ENCODE data around the gene WDR33.
"Not testable (repeated sequence)": the region's sequence is repeated elsewhere in the genome, so short reads cannot be mapped to it uniquely, and the experiment has no call there.

WDR33 gene

GRCh38 chr2:127753374-127753773 lies 57.6 kb downstream of the WDR33 start:
- Histone ChIP-seq H3K27me3 (replicated peaks; ENCODE audit: insufficient read depth, low read length) (no peaks in the 10 kb centered on the region), H3F3A (ENCODE audit: insufficient read depth, low read length) (peaks cover 11% of the 10 kb centered on the region), H3K4me3 (ENCODE audit: low read length) (no peak overlapping the region), H2AFZ (ENCODE audit: low read length) (no peak overlapping the region), H4K20me1 (ENCODE audit: insufficient read depth, low read length) (peaks cover 4% of the 10 kb centered on the region; the same call in 1 of the 2 replicates), H3K9ac (ENCODE audit: low read length) (no peak overlapping the region), H3K4me1 (ENCODE audit: low read length) (peaks cover 5% of the 10 kb centered on the region; the same call in 1 of the 2 replicates), H3K4me2 (ENCODE audit: low read depth, low read length) (no peak overlapping the region), H3K79me2 (ENCODE audit: low read length) (no peaks in the 10 kb centered on the region), H3K36me3 (replicated peaks; ENCODE audit: insufficient read depth, low read length) (no peaks in the 10 kb centered on the region), H3K9me2 (replicated peaks; ENCODE audit: insufficient read depth, low read length) (no peaks in the 10 kb centered on the region), H3K9me3 (replicated peaks; ENCODE audit: insufficient read depth, low read length) (no peaks in the 10 kb centered on the region), H3K27ac (ENCODE audit: low read length) (no peak overlapping the region)
- TF ChIP-seq EZH2 (optimal IDR thresholded peaks at IDR 0.05; ENCODE audit: low read depth, low read length) (no peak), CTCF (IDR thresholded peaks at IDR 0.05; ENCODE audit: low read length) (no peak), EZH2phosphoT487 (IDR thresholded peaks at IDR 0.05; ENCODE audit: low read length) (no peak)
- no peak for DNase-seq

GRCh38 chr2:127749537-127749936 lies 61.4 kb downstream of the WDR33 start:
- not testable (repeated sequence) for H4K20me1 ChIP-seq (ENCODE audit: insufficient read depth, low read length); H3K4me1 ChIP-seq (ENCODE audit: low read length); H2AFZ ChIP-seq (ENCODE audit: low read length); H3K36me3 ChIP-seq (replicated peaks; ENCODE audit: insufficient read depth, low read length); H3K9me2 ChIP-seq (replicated peaks; ENCODE audit: insufficient read depth, low read length); H3K79me2 ChIP-seq (ENCODE audit: low read length); H3K9ac ChIP-seq (ENCODE audit: low read length); H3K9me3 ChIP-seq (replicated peaks; ENCODE audit: insufficient read depth, low read length); H3K27me3 ChIP-seq (replicated peaks; ENCODE audit: insufficient read depth, low read length); H3K4me2 ChIP-seq (ENCODE audit: low read depth, low read length); H3K4me3 ChIP-seq (ENCODE audit: low read length)
- DNase-seq: peak; percentile 76
- Histone ChIP-seq H3F3A (ENCODE audit: insufficient read depth, low read length) (peaks cover 11% of the 10 kb centered on the region), H3K27ac (ENCODE audit: low read length) (peak overlapping the region; percentile 70; the same call in 1 of the 2 replicates)

GRCh38 chr2:127747621-127748020 lies 63.4 kb downstream of the WDR33 start:
- H3K9ac ChIP-seq (ENCODE audit: low read length): no peak overlapping the region
- H3K27me3 ChIP-seq (replicated peaks; ENCODE audit: insufficient read depth, low read length): no peaks in the 10 kb centered on the region
- no peak overlapping the region for H3K4me2 ChIP-seq (ENCODE audit: low read depth, low read length)
- no peaks in the 10 kb centered on the region for H3K79me2 ChIP-seq (ENCODE audit: low read length)
- H3K4me1 ChIP-seq (ENCODE audit: low read length): peaks cover 5% of the 10 kb centered on the region; the same call in 1 of the 2 replicates
- no peaks in the 10 kb centered on the region for H3K9me2 ChIP-seq (replicated peaks; ENCODE audit: insufficient read depth, low read length)
- no peak overlapping the region for H3K27ac ChIP-seq (ENCODE audit: low read length)
- no peak for DNase-seq
- peaks cover 4% of the 10 kb centered on the region; the same call in 1 of the 2 replicates for H4K20me1 ChIP-seq (ENCODE audit: insufficient read depth, low read length)
- no peak for TF ChIP-seq EZH2 (optimal IDR thresholded peaks at IDR 0.05; ENCODE audit: low read depth, low read length)
- TF ChIP-seq EZH2phosphoT487 (IDR thresholded peaks at IDR 0.05; ENCODE audit: low read length): no peak
- no peak for TF ChIP-seq CTCF (IDR thresholded peaks at IDR 0.05; ENCODE audit: low read length)
- no peak overlapping the region for H3K4me3 ChIP-seq (ENCODE audit: low read length)
- H3K9me3 ChIP-seq (replicated peaks; ENCODE audit: insufficient read depth, low read length): no peaks in the 10 kb centered on the region
- no peak overlapping the region for H2AFZ ChIP-seq (ENCODE audit: low read length)
- peaks cover 4% of the 10 kb centered on the region; the same call in 1 of the 2 replicates for H3K36me3 ChIP-seq (replicated peaks; ENCODE audit: insufficient read depth, low read length)
- peaks cover 11% of the 10 kb centered on the region for H3F3A ChIP-seq (ENCODE audit: insufficient read depth, low read length)

GRCh38 chr2:127743477-127744026 lies 67.4 kb downstream of the WDR33 start:
- no peaks in the 10 kb centered on the region for H3K9me2 ChIP-seq (replicated peaks; ENCODE audit: insufficient read depth, low read length)
- no peaks in the 10 kb centered on the region for H4K20me1 ChIP-seq (ENCODE audit: insufficient read depth, low read length)
- H3K79me2 ChIP-seq (ENCODE audit: low read length): no peaks in the 10 kb centered on the region
- H3K4me1 ChIP-seq (ENCODE audit: low read length): peaks cover 9% of the 10 kb centered on the region
- no peak for DNase-seq
- H3K9me3 ChIP-seq (replicated peaks; ENCODE audit: insufficient read depth, low read length): no peaks in the 10 kb centered on the region
- TF ChIP-seq CTCF (IDR thresholded peaks at IDR 0.05; ENCODE audit: low read length) (no peak), EZH2 (optimal IDR thresholded peaks at IDR 0.05; ENCODE audit: low read depth, low read length) (no peak), EZH2phosphoT487 (IDR thresholded peaks at IDR 0.05; ENCODE audit: low read length) (no peak)
- no peak overlapping the region for H3K4me2 ChIP-seq (ENCODE audit: low read depth, low read length)
- peaks cover 4% of the 10 kb centered on the region; the same call in 1 of the 2 replicates for H3K36me3 ChIP-seq (replicated peaks; ENCODE audit: insufficient read depth, low read length)
- no peak overlapping the region for H3K27ac ChIP-seq (ENCODE audit: low read length)
- H3K4me3 ChIP-seq (ENCODE audit: low read length): no peak overlapping the region
- H3K9ac ChIP-seq (ENCODE audit: low read length): no peak overlapping the region
- no peaks in the 10 kb centered on the region for H3K27me3 ChIP-seq (replicated peaks; ENCODE audit: insufficient read depth, low read length)
- no peaks in the 10 kb centered on the region for H3F3A ChIP-seq (ENCODE audit: insufficient read depth, low read length)
- H2AFZ ChIP-seq (ENCODE audit: low read length): no peak overlapping the region
